AG09309 (cell line): ENCODE data around the gene EXOG.

Source experiments
- DNase-seq: peaks from one replicate; pipeline ENCODE4 v3.0.0-alpha.2; 2010; ENCODE audit warnings: low read depth
- H3K4me3 ChIP-seq: 2 replicates; pipeline ENCODE4 v1.5.1; 2011; ENCODE audit warnings: mild to moderate bottlenecking, low read depth, low read length, moderate library complexity; ENCODE audit not compliant: control insufficient read depth
- CTCF ChIP-seq: IDR thresholded peaks from 2 replicates; pipeline ENCODE4 v1.5.1; 2011; ENCODE audit warnings: mild to moderate bottlenecking, low read depth, low read length, inconsistent platforms; ENCODE audit not compliant: insufficient read depth, control insufficient read depth; ENCODE audit errors: missing control alignments

Gene EXOG

GRCh38 chr3:38554127-38554827, 58.1 kb downstream of the EXOG start:
- no peak overlapping the region for H3K4me3 ChIP-seq
- no peak for DNase-seq
- no peak for TF ChIP-seq CTCF

- DNase-seq: no peak
- no peak for TF ChIP-seq CTCF
- no peak overlapping the region for H3K4me3 ChIP-seq
Observed at GRCh38 chr3:38555149-38555840, 59.2 kb downstream of the EXOG start.

- no peak overlapping the region for H3K4me3 ChIP-seq
- no peak for TF ChIP-seq CTCF
- DNase-seq: no peak
Observed at GRCh38 chr3:38555926-38556325, 59.8 kb downstream of the EXOG start.

- H3K4me3 ChIP-seq: no peak overlapping the region
- no peak for TF ChIP-seq CTCF
- no peak for DNase-seq
Observed at GRCh38 chr3:38556640-38557358, 60.7 kb downstream of the EXOG start.

- H3K4me3 ChIP-seq: no peak overlapping the region
Observed at GRCh38 chr3:38558864-38559263, 62.7 kb downstream of the EXOG start.

GRCh38 chr3:38560284-38560683, 64.1 kb downstream of the EXOG start:
- no peak for TF ChIP-seq CTCF
- DNase-seq: no peak
- H3K4me3 ChIP-seq: no peak overlapping the region

More at GRCh38 chr3:38558864-38559263, 62.7 kb downstream of the EXOG start:
- DNase-seq: no peak
- no peak for TF ChIP-seq CTCF
